GM18909 (cell line): ENCODE results near the gene ASGR1.

Experiments
- ATAC-seq: cut with Tn5 transposase; IDR thresholded peaks from one replicate; pipeline ENCODE4 v1.9.1; 2021; ENCODE audit warnings: mild to moderate bottlenecking; ENCODE audit not compliant: unreplicated experiment, poor library complexity

Gene ASGR1

GRCh38 chr17:7179317-7180254 lies at the start of gene ASGR1:
Gene ASGR1 (minus strand): TSS chr17:7179370. CDS start chr17:7178563, 807 bp downstream.
- no peak for ATAC-seq

GRCh38 chr17:7228920-7229319 lies 49.8 kb upstream of the ASGR1 start:
- no peak for ATAC-seq

- ATAC-seq: no peak
These were observed 47.8 kb upstream of the ASGR1 start for GRCh38 chr17:7226721-7227710.

- ATAC-seq: no peak
These were observed 46.7 kb upstream of the ASGR1 start for GRCh38 chr17:7225711-7226331.

- ATAC-seq: no peak
These were observed 45.5 kb upstream of the ASGR1 start for GRCh38 chr17:7224661-7225111.

- no peak for ATAC-seq
These were observed 44.9 kb upstream of the ASGR1 start for GRCh38 chr17:7224110-7224509.

- ATAC-seq: no peak
These were observed 44.2 kb upstream of the ASGR1 start for GRCh38 chr17:7223375-7223774.

GRCh38 chr17:7222972-7223292 lies 43.8 kb upstream of the ASGR1 start:
- ATAC-seq: no peak

GRCh38 chr17:7222093-7222971 lies 43.2 kb upstream of the ASGR1 start:
- no peak for ATAC-seq

GRCh38 chr17:7221278-7222092 lies 42.3 kb upstream of the ASGR1 start:
- ATAC-seq: no peak

GRCh38 chr17:7220593-7221277 lies 41.6 kb upstream of the ASGR1 start:
- no peak for ATAC-seq

- no peak for ATAC-seq
These were observed 40.8 kb upstream of the ASGR1 start, which contains the start of the genes ACADVL and DLG4 for GRCh38 chr17:7219812-7220592. Gene ACADVL (plus strand): TSS chr17:7219938. CDS start chr17:7219985, 47 bp downstream. Gene DLG4 (minus strand): TSS chr17:7219836.

GRCh38 chr17:7219229-7219811 lies 40.1 kb upstream of the ASGR1 start:
- ATAC-seq: no peak

GRCh38 chr17:7218758-7219157 lies 39.6 kb upstream of the ASGR1 start:
- no peak for ATAC-seq

GRCh38 chr17:7218166-7218565 lies 39.0 kb upstream of the ASGR1 start:
- no peak for ATAC-seq

- ATAC-seq: no peak
These were observed 38.2 kb upstream of the ASGR1 start for GRCh38 chr17:7217113-7217987.
